Stimulated activated memory B cell treated with anti-CD40 and anti-IgM and Interleukin-4, amounts not matched to agents 10 μg/mL and 1 μg/mL and 100 μg/mL, for 72 hours (primary cell): ENCODE measurements around the gene MRPL28.
"Not testable (repeated sequence)": the region's sequence is repeated elsewhere in the genome, so short reads cannot be mapped to it uniquely, and the experiment has no call there.

Experiments
- ATAC-seq: fragments of 150-1000 bp; cut with Tn5 transposase; 2 replicates; pipeline ENCODE4 v1.10.0; 2021
- H3K27ac Mint-ChIP-seq: one replicate; pipeline ENCODE4 v1.8.0; 2022; ENCODE audit warnings: mild to moderate bottlenecking, mixed read lengths
- H3K27me3 Mint-ChIP-seq: one replicate; pipeline ENCODE4 v1.8.0; 2022; ENCODE audit warnings: mixed read lengths
- H3K36me3 Mint-ChIP-seq: one replicate; pipeline ENCODE4 v1.8.0; 2022; ENCODE audit warnings: mixed read lengths
- H3K4me1 Mint-ChIP-seq: one replicate; pipeline ENCODE4 v1.8.0; 2022; ENCODE audit warnings: mixed read lengths
- H3K4me3 Mint-ChIP-seq: one replicate; pipeline ENCODE4 v1.8.0; 2022; ENCODE audit warnings: mild to moderate bottlenecking, moderate library complexity, mixed read lengths
- H3K9me3 Mint-ChIP-seq: one replicate; pipeline ENCODE4 v1.8.0; 2022; ENCODE audit warnings: mixed read lengths

MRPL28 gene

DNA sequence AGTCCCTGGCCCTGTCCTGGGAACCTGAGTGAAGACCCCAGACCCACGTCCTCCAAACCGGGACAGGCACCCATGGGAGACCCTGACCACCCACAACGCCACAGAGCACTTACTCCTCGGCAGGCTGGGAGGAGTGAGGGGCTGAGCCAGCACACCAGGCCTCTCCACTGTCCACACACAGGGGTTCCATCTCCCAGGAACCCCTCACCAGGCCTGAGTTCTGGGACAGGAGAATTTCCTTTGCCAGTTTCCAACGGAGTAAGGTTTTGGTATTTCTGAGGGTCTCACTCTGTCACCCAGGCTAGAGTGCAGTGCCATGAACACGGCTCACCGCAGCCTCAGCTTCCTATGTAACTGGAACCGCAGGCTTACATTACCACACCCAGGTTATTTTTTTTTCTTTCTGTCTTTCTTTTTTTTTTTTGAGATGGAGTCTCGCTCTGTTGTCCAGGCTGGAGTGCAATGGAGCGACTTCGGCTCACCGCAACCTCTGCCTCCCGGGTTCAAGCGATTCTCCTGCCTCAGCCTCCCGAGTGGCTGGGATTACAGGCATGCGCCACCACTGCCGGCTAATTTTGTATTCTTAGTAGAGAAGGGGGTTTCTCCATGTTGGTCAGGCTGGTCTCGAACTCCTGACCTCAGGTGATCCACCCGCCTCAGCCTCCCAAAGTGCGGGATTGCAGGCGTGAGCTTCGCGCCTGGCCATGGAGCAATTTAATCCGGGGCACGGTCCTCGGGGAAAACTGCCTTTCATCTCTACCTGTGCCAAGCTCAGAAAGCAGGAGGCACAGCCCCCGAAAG lies 9.8 kb upstream of the MRPL28 start:
- H3K4me3 Mint-ChIP-seq, result peak overlapping the region; percentile 58
- no peaks in the 10 kb centered on the region for H3K36me3 Mint-ChIP-seq
- H3K27ac Mint-ChIP-seq, result peak overlapping the region; percentile 32
- H3K4me1 Mint-ChIP-seq, result peaks cover 22% of the 10 kb centered on the region
- no peaks in the 10 kb centered on the region for H3K27me3 Mint-ChIP-seq
- no peaks in the 10 kb centered on the region for H3K9me3 Mint-ChIP-seq
- ATAC-seq, result no peak

DNA sequence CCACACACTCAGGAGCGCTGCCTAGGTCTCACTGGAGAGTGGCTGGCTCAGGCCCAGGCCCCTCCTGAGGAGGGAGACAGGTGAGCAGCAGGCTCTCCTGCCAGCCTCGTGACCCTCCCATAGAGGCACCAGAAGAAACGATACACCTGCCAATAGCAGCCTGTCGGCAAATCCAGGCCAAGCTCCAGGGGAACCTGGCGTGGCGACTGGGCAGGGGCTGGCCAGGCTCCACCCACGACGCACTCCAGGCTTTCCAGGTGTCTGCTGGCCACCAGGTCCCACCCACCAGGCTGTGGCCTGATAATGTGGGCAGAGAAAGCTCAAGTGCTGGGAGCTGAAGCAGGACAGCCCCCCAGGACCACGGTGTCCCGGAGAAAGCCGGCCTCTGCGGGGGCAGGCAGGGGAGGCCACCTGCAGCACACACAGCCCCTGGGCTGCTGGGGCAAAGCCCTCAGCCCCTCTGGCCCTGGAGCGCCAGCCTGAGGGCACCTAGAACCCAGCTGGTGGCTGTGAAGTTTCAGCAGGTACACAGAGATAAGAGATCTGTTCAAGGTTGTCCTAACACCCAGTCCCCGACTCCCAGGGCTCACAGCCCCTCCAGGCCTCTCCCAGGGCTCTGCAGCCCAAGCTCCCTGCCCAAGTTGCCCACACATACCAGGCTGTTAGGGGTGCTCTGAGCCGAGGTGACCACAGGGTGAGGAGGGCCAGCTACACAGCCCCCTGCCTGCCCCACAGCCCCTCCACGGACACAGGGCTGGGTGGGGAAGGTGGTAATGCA lies 9.0 kb upstream of the MRPL28 start:
- H3K4me1 Mint-ChIP-seq, result peaks cover 22% of the 10 kb centered on the region
- no peaks in the 10 kb centered on the region for H3K9me3 Mint-ChIP-seq
- H3K36me3 Mint-ChIP-seq, result no peaks in the 10 kb centered on the region
- no peak overlapping the region for H3K4me3 Mint-ChIP-seq
- no peak for ATAC-seq
- no peak overlapping the region for H3K27ac Mint-ChIP-seq
- H3K27me3 Mint-ChIP-seq, result no peaks in the 10 kb centered on the region

DNA sequence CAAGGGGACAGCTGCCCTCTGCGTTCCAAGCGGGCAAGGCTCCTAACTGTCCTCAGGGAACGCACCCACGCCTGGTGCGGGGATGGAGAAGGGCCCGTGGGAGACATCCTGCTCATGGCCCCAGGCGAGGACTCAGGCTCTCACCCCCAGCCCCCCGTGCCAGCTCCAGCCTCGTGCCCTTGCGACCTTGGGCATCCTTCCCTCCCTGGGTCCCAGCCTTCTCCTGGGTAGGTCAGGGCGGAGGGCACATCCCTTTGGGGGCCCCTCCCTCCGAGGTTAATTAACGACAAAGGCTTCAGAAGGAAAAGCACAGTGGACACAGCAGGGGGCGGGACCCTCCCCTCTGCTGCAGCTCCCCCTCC lies 8.5 kb upstream of the MRPL28 start:
- H3K27ac Mint-ChIP-seq, result no peak overlapping the region
- no peak overlapping the region for H3K4me3 Mint-ChIP-seq
- no peak for ATAC-seq
- peaks cover 22% of the 10 kb centered on the region for H3K4me1 Mint-ChIP-seq
- H3K36me3 Mint-ChIP-seq, result peaks cover 4% of the 10 kb centered on the region
- H3K9me3 Mint-ChIP-seq, result no peaks in the 10 kb centered on the region
- no peaks in the 10 kb centered on the region for H3K27me3 Mint-ChIP-seq

DNA sequence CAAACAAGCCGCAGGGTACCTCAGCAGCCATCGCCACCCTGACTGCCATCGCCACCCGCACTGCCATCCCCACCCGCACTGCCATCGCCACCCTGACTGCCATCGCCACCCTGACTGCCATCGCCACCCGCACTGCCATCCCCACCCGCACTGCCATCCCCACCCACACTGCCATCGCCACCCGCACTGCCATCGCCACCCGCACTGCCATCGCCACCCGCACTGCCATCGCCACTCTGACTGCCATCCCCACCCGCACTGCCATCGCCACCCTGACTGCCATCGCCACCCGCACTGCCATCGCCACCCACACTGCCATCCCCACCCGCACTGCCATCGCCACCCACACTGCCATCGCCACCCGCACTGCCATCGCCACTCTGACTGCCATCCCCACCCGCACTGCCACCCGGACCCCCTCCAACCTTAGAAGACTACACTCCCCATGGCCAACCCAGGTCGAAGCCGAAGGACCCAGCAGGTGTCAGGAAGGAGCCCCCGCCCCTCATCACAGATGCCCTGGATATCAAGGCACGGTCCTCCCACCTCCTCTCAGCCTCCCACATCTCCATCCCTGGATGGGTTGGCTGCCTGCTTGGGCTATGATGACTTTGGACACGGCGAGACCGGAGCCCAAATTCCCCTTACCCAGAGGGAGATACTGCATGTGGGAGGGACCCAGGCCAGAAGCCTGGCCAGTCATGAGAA lies 7.9 kb upstream of the MRPL28 start:
- H3K27ac Mint-ChIP-seq, H3K9me3 Mint-ChIP-seq, ATAC-seq, H3K4me3 Mint-ChIP-seq, H3K27me3 Mint-ChIP-seq, H3K36me3 Mint-ChIP-seq: not testable (repeated sequence)
- H3K4me1 Mint-ChIP-seq, result peaks cover 18% of the 10 kb centered on the region

DNA sequence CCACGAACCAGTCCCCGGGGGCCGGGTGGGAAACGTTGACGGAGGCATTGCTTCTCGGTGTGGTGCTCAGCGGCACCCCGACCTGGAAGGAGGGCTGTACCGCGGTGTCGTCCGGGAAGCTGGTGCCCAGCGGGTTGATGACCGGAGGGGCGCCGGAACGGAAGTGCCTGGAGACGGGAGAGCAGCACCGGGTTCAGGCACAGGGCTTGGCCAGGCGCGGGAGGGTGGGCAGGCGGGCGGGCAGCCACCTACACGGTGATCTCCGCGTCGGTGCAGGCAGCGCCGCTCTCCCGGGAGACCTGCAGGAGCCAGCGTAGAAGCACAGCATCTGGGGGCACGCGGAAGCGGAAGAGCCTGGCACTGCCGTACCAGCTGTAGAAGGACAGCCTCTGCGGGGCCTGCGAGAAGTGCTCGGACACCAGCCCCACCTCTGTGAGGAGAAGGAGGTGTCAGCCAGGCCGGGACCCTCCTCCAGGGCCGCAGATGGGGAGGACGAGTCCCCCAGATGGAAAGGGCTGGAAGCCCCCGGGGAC lies 7.1 kb upstream of the MRPL28 start:
- Mint-ChIP-seq H3K4me3 (no peak overlapping the region), H3K36me3 (peaks cover 11% of the 10 kb centered on the region), H3K4me1 (peaks cover 10% of the 10 kb centered on the region), H3K27ac (no peak overlapping the region), H3K9me3 (no peaks in the 10 kb centered on the region), H3K27me3 (no peaks in the 10 kb centered on the region)
- ATAC-seq, result no peak

DNA sequence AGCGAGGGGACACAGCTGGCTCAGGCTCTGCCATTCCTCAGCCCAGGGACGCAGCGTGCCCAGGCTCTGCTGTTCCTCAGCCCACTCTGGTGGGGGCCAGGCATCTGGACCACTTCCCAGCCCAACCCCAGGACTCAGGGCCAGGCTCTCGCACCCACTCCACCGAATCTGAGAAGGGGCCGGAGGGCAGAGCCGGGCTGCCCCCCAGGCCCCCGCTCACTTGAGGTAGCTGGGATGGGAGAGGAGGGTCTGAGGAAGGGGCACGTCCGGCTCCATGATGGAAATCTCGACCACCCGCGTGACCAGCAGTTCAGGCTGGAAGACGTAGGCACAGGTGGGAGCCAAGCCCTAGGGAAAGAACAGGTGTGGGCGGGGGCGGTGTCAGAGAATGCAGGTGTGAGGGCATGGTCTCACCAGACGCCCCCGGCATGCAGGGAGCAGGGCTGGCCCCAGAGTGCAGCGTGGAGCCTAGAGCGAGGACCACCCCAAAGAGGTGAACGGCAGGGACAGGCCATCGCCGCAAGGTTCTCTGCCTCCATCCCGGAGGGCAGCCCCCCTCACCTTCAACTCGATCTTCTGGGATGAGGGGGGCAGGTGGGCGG lies 6.6 kb upstream of the MRPL28 start:
- H3K9me3 Mint-ChIP-seq, result no peaks in the 10 kb centered on the region
- ATAC-seq, result no peak
- no peak overlapping the region for H3K4me3 Mint-ChIP-seq
- H3K4me1 Mint-ChIP-seq, result peaks cover 13% of the 10 kb centered on the region
- no peak overlapping the region for H3K27ac Mint-ChIP-seq
- peaks cover 17% of the 10 kb centered on the region for H3K36me3 Mint-ChIP-seq
- no peaks in the 10 kb centered on the region for H3K27me3 Mint-ChIP-seq

DNA sequence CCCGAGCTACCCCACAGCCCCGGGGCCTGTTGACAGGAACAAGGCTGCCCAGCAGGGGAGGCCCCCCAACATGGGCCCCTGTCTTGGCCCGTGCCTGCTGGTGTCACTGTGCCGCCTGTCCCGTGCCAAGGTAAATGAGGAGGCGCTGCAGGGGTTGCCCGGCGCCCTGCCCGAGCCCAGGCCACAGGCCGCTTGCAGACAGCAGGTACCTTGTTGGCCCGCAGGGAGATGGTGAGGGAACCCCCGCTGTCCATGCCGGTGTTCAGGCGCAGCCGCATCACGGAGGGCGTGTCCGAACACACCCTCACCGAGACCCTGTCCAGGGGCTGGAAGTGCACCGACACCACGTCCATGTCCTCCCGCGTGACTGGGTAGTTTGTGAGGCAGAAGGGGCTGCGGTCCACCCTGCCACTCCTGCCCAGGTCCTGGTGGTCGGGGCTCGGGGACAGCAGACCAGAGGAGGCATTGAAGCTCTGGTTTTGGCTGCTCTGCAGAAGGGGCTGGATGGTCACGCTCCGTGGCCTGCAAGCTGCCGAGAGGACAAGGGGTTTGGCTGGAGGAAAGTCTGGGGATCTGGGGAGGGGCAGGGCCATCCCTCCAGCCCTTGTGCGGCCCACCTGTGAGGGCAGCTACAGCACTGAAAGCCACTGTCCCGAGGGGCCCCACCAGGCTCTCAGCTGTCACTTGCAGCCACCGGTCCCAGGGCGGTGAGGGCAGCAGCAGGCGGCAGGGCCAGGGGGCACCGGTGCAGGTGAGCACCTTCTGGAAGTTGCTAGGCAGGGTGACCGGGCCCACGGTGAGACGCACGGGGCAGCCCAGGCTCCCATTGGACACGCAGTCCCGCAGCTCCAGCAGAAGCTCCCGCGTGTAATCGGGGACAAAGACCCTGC lies 5.8 kb upstream of the MRPL28 start:
- Mint-ChIP-seq H3K27me3 (no peaks in the 10 kb centered on the region), H3K9me3 (no peaks in the 10 kb centered on the region), H3K4me3 (no peak overlapping the region), H3K4me1 (peaks cover 16% of the 10 kb centered on the region), H3K27ac (no peak overlapping the region), H3K36me3 (peaks cover 20% of the 10 kb centered on the region)
- no peak for ATAC-seq

DNA sequence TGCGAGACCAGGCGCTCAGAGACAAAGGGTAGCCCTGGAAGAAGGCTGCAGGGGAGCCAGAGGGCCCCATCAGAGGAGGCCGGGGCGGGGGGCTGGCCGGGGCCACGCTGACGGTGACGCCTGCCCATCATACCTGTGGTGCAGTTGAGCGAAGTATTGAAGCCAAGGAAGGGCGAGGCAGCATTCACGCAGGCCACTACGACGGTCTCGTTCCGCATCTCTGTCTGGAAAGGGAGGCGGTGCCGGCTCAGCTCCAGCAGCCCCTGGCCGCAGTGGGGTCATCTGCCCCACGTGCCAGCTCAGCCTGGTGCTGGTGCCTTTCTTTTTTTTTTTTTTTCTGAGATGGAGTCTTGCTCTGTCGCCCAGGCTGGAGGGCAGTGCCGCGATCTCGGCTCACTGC lies 4.9 kb upstream of the MRPL28 start:
- Mint-ChIP-seq H3K4me3 (no peak overlapping the region), H3K4me1 (peaks cover 21% of the 10 kb centered on the region), H3K27me3 (no peaks in the 10 kb centered on the region), H3K27ac (no peak overlapping the region), H3K36me3 (peaks cover 25% of the 10 kb centered on the region), H3K9me3 (no peaks in the 10 kb centered on the region)
- ATAC-seq, result no peak

DNA sequence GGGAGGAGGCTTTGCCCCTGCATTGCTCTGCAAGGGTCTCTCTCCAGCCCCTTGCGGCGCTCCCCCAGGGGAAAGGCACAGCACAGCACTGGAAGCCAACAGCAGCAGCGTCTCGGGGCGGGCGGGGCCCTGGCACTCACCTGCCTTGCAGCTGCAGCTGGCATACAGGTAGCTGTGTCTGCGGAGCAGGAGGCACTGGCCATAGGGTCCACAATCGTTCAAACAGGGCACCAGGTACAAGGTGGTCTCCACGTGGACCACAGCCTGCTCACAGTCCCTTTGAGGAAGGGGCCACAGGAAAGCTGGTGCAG lies 4.2 kb upstream of the MRPL28 start:
- no peak for ATAC-seq
- H3K36me3 Mint-ChIP-seq, result peaks cover 27% of the 10 kb centered on the region
- no peaks in the 10 kb centered on the region for H3K27me3 Mint-ChIP-seq

DNA sequence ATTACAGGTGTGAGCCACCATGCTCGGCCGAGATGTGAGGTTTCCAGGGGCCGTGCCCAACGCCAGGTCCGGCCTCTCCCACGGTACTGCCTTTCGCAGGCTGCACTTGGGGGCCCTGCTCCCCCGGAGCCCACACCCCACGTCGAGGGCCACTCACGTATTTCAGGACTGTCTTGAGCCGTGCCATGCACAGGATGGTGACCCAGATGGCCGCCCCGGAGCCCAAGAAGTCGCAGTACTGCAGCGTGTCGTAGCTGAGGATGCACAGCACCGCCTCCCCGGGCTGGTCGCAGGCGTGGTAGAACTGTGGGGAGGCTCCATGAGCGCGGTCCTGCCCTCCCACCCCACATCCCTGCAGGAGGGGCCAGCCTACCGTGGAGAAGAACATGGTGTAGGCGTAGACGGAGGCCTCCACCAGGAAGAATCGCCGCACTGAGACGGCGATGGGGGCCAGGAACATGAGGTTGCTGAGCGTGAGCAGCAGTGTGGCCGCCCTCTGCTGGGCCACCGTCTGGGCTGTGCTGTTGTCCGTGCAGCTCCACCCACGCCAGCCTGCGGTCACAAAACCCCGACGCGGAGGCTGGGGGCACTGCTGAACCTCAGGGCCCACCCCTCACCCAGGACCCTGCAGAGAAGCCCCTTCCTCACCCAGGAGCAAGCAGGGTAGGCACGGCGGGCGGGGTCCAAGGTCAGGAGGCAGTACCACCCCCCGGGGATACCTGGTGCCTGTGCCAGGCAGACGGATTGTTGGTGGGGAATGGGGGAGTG lies 3.7 kb upstream of the MRPL28 start:
- Mint-ChIP-seq H3K27ac (no peak overlapping the region), H3K4me3 (no peak overlapping the region), H3K27me3 (no peaks in the 10 kb centered on the region), H3K36me3 (peaks cover 27% of the 10 kb centered on the region), H3K9me3 (no peaks in the 10 kb centered on the region), H3K4me1 (peaks cover 27% of the 10 kb centered on the region)
- no peak for ATAC-seq

More for the DNA sequence above, 4.2 kb upstream of the MRPL28 start:
- H3K4me1 Mint-ChIP-seq, result peaks cover 21% of the 10 kb centered on the region
- H3K27ac Mint-ChIP-seq, result no peak overlapping the region
- H3K4me3 Mint-ChIP-seq, result no peak overlapping the region
- no peaks in the 10 kb centered on the region for H3K9me3 Mint-ChIP-seq

DNA sequence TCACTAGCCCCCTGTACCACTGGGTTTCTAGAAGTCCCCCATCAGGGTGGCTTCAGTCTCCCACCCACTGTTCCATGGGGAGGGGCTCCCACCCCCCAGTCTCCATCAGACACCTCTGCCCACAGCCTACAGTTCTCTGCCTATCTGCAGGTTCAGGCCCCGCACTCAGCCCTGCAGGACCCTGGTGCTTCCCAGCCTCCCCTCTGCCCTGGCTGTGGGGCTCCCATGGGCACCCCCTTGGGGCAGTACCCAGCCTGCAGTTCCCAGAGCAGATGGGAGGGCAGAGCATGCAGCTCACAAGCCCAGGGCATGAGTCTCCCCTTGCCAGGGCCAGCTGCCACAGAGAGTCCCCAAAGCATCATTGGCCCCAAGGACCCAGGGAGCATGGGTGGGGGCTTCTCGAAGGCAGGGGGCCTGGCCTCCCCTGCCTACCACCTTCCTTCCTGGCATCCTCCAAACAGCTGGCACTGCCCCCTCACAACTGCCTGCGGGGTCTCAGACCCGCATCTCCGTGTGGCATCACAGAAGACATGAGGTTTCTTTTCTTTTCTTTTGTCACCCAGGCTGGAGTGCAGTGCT lies 2.8 kb upstream of the MRPL28 start:
- H3K36me3 Mint-ChIP-seq, result peaks cover 36% of the 10 kb centered on the region
- no peaks in the 10 kb centered on the region for H3K27me3 Mint-ChIP-seq
- no peaks in the 10 kb centered on the region for H3K9me3 Mint-ChIP-seq
- H3K4me1 Mint-ChIP-seq, result peaks cover 27% of the 10 kb centered on the region
- H3K27ac Mint-ChIP-seq, result no peak overlapping the region
- ATAC-seq, result no peak
- no peak overlapping the region for H3K4me3 Mint-ChIP-seq

DNA sequence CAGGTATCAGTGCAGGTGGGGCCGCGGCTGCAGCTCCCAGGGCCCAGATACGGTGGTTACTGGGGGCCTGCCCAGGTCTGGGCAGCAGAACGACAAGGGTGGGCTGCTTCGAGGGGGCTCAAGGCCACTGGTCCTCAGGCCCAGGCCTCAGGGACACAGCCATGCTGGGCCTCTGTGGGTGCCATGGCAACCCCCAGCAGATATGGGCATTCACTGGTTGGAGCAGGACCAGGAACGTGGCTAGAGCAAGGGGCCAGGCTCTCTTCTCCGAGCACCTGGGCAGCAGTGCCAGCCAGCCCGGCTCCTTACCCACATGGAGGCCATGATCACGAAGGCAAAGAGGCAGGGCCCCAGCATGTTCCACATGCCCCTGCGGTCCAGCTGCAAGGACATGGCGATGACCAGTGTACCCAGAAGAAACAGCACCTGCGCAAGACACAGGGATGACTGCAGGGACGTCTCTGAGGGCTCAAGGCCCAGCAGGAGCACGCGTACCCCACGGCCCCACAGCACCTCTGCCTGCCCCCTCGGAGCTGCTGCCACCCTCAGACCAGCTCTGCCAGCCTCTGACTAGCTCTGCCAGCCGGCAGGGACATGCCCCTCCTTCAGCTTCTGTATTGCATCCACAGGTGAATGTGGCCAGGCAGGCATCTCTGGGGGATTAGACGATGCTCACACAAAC lies 2.1 kb upstream of the MRPL28 start:
- no peak overlapping the region for H3K27ac Mint-ChIP-seq
- peaks cover 27% of the 10 kb centered on the region for H3K4me1 Mint-ChIP-seq
- no peaks in the 10 kb centered on the region for H3K27me3 Mint-ChIP-seq
- ATAC-seq, result no peak
- H3K9me3 Mint-ChIP-seq, result no peaks in the 10 kb centered on the region
- no peak overlapping the region for H3K4me3 Mint-ChIP-seq
- H3K36me3 Mint-ChIP-seq, result peaks cover 40% of the 10 kb centered on the region
